Measurements from ENCODE around the gene BLOC1S1.

- no peak for TF ChIP-seq REST (IDR thresholded peaks at IDR 0.05)
- TF ChIP-seq TP53 (CRISPR knock-in tag; IDR thresholded peaks at IDR 0.05) = no peak
- TF ChIP-seq POLR2A (IDR thresholded peaks at IDR 0.05; ENCODE audit: low read length) = no peak
Observed at GRCh38 chr12:55694188-55694515, 21.7 kb upstream of the BLOC1S1 start.

Measured in A549 (cell line).